Lung microvascular endothelial cell (primary cell): ENCODE results near the gene ADAMTS18. TPM values are rescaled to one million over a fixed set of nuclear protein-coding genes. Genes with fewer than 3 reads are reported as not detected.
A peak's percentile ranks its signal among the peaks of the same experiment; 100 is the strongest.
"Not testable (repeated sequence)": the region's sequence is repeated elsewhere in the genome, so short reads cannot be mapped to it uniquely, and the experiment has no call there.

Source experiments
- DNase-seq, 2 donors: peaks; one replicate each; pipeline versions ENCODE4 v3.0.0 to v3.0.0-alpha.2; 2010; ENCODE audit warnings: low read depth in 2 of 2
- total RNA-seq: library from RNA; depleted of rRNA; stranded (reverse); fragments of >200 nt; gene quantifications from 2 replicates; pipeline ENCODE4 v1.2.1, GENCODE V29; 2014

ADAMTS18 gene
- total RNA-seq, 1 donor from 2014 or later = 11.5 TPM

- DNase-seq = no peak
These were observed 152.5 kb downstream of the ADAMTS18 start for GRCh38 chr16:77282345-77282744.

- DNase-seq = not testable (repeated sequence)
These were observed 155.5 kb downstream of the ADAMTS18 start for GRCh38 chr16:77279316-77279715.

- DNase-seq = no peak
These were observed 157.3 kb downstream of the ADAMTS18 start for GRCh38 chr16:77277571-77277970.

- DNase-seq = no peak
These were observed 157.7 kb downstream of the ADAMTS18 start for GRCh38 chr16:77277141-77277540.

GRCh38 chr16:77276661-77277060 lies 158.2 kb downstream of the ADAMTS18 start:
- peak in 1 of 2 donors; percentile 19 for DNase-seq

GRCh38 chr16:77275303-77275702 lies 159.5 kb downstream of the ADAMTS18 start:
- not testable (repeated sequence) for DNase-seq

GRCh38 chr16:77273815-77274214 lies 161.0 kb downstream of the ADAMTS18 start:
- no peak for DNase-seq

GRCh38 chr16:77271532-77272426 lies 163.1 kb downstream of the ADAMTS18 start:
- no peak for DNase-seq

GRCh38 chr16:77266185-77266584 lies 168.6 kb downstream of the ADAMTS18 start:
- not testable (repeated sequence) for DNase-seq

GRCh38 chr16:77262971-77263370 lies 171.9 kb downstream of the ADAMTS18 start:
- no peak for DNase-seq

GRCh38 chr16:77250400-77250799 lies 184.4 kb downstream of the ADAMTS18 start:
- DNase-seq = no peak

GRCh38 chr16:77246150-77246549 lies 188.7 kb downstream of the ADAMTS18 start:
- no peak for DNase-seq

GRCh38 chr16:77242471-77242870 lies 192.4 kb downstream of the ADAMTS18 start:
- DNase-seq = not testable (repeated sequence)

- no peak for DNase-seq
These were observed 196.2 kb downstream of the ADAMTS18 start for GRCh38 chr16:77238593-77238992.

- peak; percentile 86 to 91 for DNase-seq
These were observed 198.7 kb downstream of the ADAMTS18 start for GRCh38 chr16:77236063-77236511.

- DNase-seq = peak in 1 of 2 donors; percentile 69
These were observed 200.2 kb downstream of the ADAMTS18 start for GRCh38 chr16:77234611-77235010.

- no peak for DNase-seq
These were observed 200.9 kb downstream of the ADAMTS18 start for GRCh38 chr16:77233799-77234519.

Other genes starting within 250 kb of the ADAMTS18 start
- 6.3 and 8.1 TPM in 2 replicates for gene MON1B, start 243.8 kb downstream of the ADAMTS18 start, total RNA-seq
- gene SYCE1L, start 235.6 kb downstream of the ADAMTS18 start, total RNA-seq = 2.0 and 2.8 TPM in 2 replicates